GM12864 (cell line): ENCODE measurements around the gene TSPAN32.

Experiments
- DNase-seq: peaks from one replicate; pipeline ENCODE4 v3.0.0-alpha.2; 2011; ENCODE audit warnings: low read depth
- H3K4me3 ChIP-seq: 2 replicates; pipeline ENCODE4 v1.5.1; 2011; ENCODE audit warnings: mild to moderate bottlenecking, low read depth, low read length, control low read depth
- CTCF ChIP-seq: IDR thresholded peaks from 2 replicates; pipeline ENCODE4 v1.5.1; 2011; ENCODE audit warnings: low read depth, mild to moderate bottlenecking, moderate library complexity, low read length, control low read depth, inconsistent platforms; ENCODE audit errors: missing control alignments

Gene TSPAN32

DNA sequence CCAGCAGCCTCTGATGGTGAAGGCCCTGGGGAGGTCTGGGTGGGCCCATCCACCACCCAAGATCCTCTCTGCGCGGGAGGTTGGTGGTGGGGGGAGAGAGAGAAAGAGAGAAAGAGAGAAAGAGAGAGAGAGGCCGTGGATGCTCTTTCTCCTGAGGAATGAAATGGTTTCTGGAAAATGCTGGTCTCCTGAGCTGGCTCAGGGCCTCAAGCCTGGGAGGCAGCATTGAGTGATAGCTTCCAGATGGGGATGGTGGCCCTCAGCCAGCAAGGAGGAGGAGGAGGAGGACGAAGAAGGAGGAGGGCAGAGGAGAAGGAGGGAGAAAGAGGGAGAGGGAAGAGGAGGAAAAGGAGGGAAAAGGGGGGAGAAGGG, 4.6 kb downstream of the TSPAN32 start:
- no peak overlapping the region for H3K4me3 ChIP-seq
- TF ChIP-seq CTCF, result no peak
- DNase-seq, result no peak

DNA sequence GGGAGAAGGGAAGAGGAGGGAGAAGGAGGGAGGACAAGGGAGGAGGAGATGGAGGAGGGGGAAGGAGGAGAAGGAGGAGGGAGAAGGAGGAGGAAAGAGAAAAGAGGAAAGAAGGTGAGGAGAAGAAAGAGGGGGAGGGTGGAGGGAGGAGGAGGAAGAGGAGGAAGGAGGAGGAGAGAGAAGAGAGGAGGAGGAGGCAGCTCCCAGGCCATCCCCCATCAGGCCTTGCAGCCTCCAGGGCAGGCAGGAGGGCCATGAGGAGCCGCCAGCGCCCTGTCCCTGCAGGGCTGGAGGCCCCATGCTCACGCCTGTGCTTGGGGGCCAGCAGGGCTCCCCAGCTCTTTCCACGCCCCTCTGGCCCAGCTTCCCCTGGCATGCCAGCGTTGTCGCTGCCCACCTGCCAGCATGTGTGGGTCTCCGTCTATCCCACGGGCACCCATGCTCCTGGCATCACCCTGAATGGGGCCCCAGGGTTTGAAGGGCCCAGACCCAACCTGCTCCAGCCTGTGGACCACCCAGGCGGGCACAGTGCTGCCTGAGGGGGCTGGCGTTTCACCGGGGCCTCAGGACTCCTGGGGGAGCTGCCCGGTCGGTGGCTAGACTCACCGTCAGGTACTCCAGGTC, 5.2 kb downstream of the TSPAN32 start:
- DNase-seq, result no peak
- H3K4me3 ChIP-seq, result no peak overlapping the region
- no peak for TF ChIP-seq CTCF

DNA sequence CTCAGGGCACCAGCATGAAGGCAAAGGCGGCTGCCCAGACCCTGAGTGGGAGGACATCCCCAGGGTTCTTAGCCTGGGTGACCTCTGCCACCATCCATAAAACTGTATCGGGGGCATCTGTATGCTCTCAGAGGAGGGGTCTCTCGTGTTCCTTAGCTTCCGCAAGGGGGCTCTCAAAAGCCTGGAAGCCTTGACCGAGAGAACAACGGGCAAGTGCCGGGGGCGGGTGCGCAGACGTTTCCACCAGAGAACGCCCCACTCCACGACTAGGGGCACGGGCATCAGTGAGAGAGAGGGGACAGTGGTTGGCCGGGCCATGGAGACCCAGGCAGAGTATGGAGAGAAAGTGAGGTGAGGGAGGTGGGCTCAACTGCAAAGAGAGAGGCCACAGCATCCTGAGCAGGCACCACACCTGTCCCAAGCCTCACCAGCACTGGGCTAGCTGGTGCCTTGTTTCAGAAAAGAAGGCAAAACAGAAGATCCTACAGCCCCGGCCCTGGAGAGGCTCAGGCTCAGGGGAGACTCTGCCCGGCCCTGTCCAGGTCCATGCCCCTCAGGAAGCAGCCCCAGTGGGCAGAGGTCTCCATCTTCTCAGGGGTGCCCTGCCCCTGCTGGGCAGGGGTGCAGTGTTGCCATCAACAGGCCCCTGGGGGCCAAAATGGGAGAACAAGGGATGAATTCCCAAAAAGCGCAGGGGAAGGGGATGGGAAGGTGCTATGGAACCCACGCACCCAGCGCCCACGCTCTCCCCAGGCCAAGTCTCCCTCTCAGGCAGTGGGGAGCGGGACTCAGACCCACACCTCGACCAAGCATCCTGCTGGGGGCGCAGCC, 5.9 kb downstream of the TSPAN32 start:
- H3K4me3 ChIP-seq, result no peak overlapping the region
- no peak for TF ChIP-seq CTCF
- DNase-seq, result no peak

DNA sequence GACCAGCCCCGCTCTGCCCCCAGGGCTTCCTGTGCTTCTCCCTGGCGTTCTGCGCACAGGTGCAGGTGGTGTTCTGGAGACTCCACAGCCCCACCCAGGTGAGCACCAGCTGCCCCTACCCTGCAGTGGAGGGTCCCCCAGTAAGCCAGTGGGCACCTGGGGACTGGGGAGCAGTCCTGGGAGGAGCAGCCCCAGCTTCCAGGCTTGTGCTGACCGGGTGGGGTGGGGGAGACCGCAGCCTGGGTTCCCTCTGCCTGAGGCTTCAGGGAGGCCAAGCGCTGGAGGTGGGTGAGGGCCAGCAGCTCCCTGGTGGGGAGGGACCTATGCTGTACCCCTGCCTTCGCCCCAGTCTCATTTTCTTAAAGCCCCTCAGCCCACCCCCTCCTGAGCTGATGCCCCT, 6.9 kb downstream of the TSPAN32 start:
- TF ChIP-seq CTCF, result no peak
- DNase-seq, result no peak
- no peak overlapping the region for H3K4me3 ChIP-seq

- no peak for DNase-seq
- no peak overlapping the region for H3K4me3 ChIP-seq
- no peak for TF ChIP-seq CTCF
Measured at GRCh38 chr11:2309251-2310072, 7.6 kb downstream of the TSPAN32 start.

GRCh38 chr11:2310073-2310785, 8.4 kb downstream of the TSPAN32 start:
- no peak for DNase-seq
- TF ChIP-seq CTCF, result no peak
- H3K4me3 ChIP-seq, result no peak overlapping the region
